ENCODE results near the gene ALDH1L2.

- TF ChIP-seq POLR2AphosphoS5 (IDR thresholded peaks at IDR 0.05) (no peak), CTCF (IDR thresholded peaks at IDR 0.05) (no peak), POLR2A (IDR thresholded peaks at IDR 0.05) (no peak)
These were observed 93.3 kb downstream of the ALDH1L2 start for GRCh38 chr12:104990950-104991349.
